HEK293 (cell line): ENCODE data around the gene SLC12A8.

Experiments
- CTCF ChIA-PET: fragments of 350-600 bp; formaldehyde crosslinking; extraction: SDS; loops from one replicate; lab custom pipeline; 2021; ENCODE audit warnings: antibody characterized with exemption; lab: Yijun Ruan, JAX
- POLR2A ChIA-PET: fragments of 300-600 bp; formaldehyde crosslinking; extraction: SDS; loops from one replicate; lab custom pipeline; 2020; ENCODE audit warnings: antibody characterized with exemption, inconsistent platforms; lab: Yijun Ruan, JAX
- H3K27ac ChIP-seq: fragments of 200-500 bp; sonication (Bioruptor generic); 2 replicates; pipeline ENCODE4 v1.5.1; 2014; ENCODE audit warnings: low read depth, low read length, control low read depth, inconsistent platforms; ENCODE audit errors: extremely low read depth
- H3K36me3 ChIP-seq, 2 experiments: fragments of 200-500 bp in 1 of 2; sonication (Bioruptor generic) in 1 of 2; 1 replicate in 1 of 2; 2 replicates in 1 of 2; pipeline ENCODE4 v1.5.1; 2014 to 2017; ENCODE audit warnings: inconsistent platforms in 2 of 2, low read length in 2 of 2; ENCODE audit not compliant: control insufficient read depth in 2 of 2, insufficient read depth in 1 of 2
- H3K4me1 ChIP-seq: fragments of 200-500 bp; sonication (Bioruptor generic); 2 replicates; pipeline ENCODE4 v1.5.1; 2014; ENCODE audit warnings: mild to moderate bottlenecking, low read length, inconsistent platforms; ENCODE audit not compliant: control insufficient read depth, insufficient read depth
- H3K4me3 ChIP-seq: 2 replicates; pipeline ENCODE4 v1.5.1; 2011; ENCODE audit warnings: low read depth, mild to moderate bottlenecking, control low read depth, low read length, moderate library complexity
- H3K9me3 ChIP-seq: fragments of 200-500 bp; sonication (Bioruptor generic); 2 replicates; pipeline ENCODE4 v1.5.1; 2014; ENCODE audit warnings: low read depth, low read length, inconsistent platforms; ENCODE audit not compliant: control insufficient read depth, insufficient read depth
- EGR2 ChIP-seq: fragments of 450-650 bp; formaldehyde crosslinking; IDR thresholded peaks from 2 replicates; pipeline ENCODE4 v1.5.1; 2016; ENCODE audit warnings: low read depth, missing biosample characterization, missing genetic modification characterization
- GLIS1 ChIP-seq: fragments of 450-650 bp; formaldehyde crosslinking; IDR thresholded peaks from 2 replicates; pipeline ENCODE4 v1.5.1; 2016; ENCODE audit warnings: missing biosample characterization, missing genetic modification characterization
- GLIS2 ChIP-seq: fragments of 450-650 bp; formaldehyde crosslinking; IDR thresholded peaks from 2 replicates; pipeline ENCODE4 v1.5.1; 2016; ENCODE audit warnings: missing biosample characterization, missing genetic modification characterization
- KLF10 ChIP-seq: fragments of 450-650 bp; IDR thresholded peaks from 2 replicates; pipeline ENCODE4 v1.5.1; 2018; ENCODE audit warnings: missing biosample characterization, mild to moderate bottlenecking, missing genetic modification characterization
- KLF9 ChIP-seq: fragments of 450-650 bp; formaldehyde crosslinking; IDR thresholded peaks from 2 replicates; pipeline ENCODE4 v1.5.1; 2016; ENCODE audit warnings: missing biosample characterization, missing genetic modification characterization, low read depth
- PATZ1 ChIP-seq: fragments of 450-650 bp; formaldehyde crosslinking; IDR thresholded peaks from 2 replicates; pipeline ENCODE4 v1.5.1; 2016; ENCODE audit warnings: missing biosample characterization, missing genetic modification characterization
- PRDM1 ChIP-seq: fragments of 450-650 bp; formaldehyde crosslinking; IDR thresholded peaks from 2 replicates; pipeline ENCODE4; 2016; ENCODE audit warnings: missing biosample characterization, missing genetic modification characterization
- SALL2 ChIP-seq: fragments of 450-650 bp; formaldehyde crosslinking; IDR thresholded peaks from 2 replicates; pipeline ENCODE4 v1.5.0; 2017; ENCODE audit warnings: missing biosample characterization, mild to moderate bottlenecking, missing genetic modification characterization, borderline replicate concordance
- SCRT1 ChIP-seq: fragments of 450-650 bp; formaldehyde crosslinking; IDR thresholded peaks from 2 replicates; pipeline ENCODE4 v1.5.1; 2016; ENCODE audit warnings: missing biosample characterization, missing genetic modification characterization, borderline replicate concordance
- SCRT2 ChIP-seq: fragments of 450-650 bp; formaldehyde crosslinking; IDR thresholded peaks from 2 replicates; pipeline ENCODE4 v1.5.1; 2016; ENCODE audit warnings: missing biosample characterization, missing genetic modification characterization
- WT1 ChIP-seq: fragments of 450-650 bp; formaldehyde crosslinking; IDR thresholded peaks from 2 replicates; pipeline ENCODE4 v1.5.1; 2016; ENCODE audit warnings: missing biosample characterization, missing genetic modification characterization
- ZBTB17 ChIP-seq: fragments of 450-650 bp; formaldehyde crosslinking; IDR thresholded peaks from 2 replicates; pipeline ENCODE4 v1.5.1; 2016; ENCODE audit warnings: missing biosample characterization, missing genetic modification characterization
- ZBTB20 ChIP-seq: fragments of 450-650 bp; formaldehyde crosslinking; IDR thresholded peaks from 2 replicates; pipeline ENCODE4 v1.5.1; 2016; ENCODE audit warnings: missing biosample characterization, missing genetic modification characterization
- ZBTB26 ChIP-seq: fragments of 450-650 bp; formaldehyde crosslinking; optimal IDR thresholded peaks from 2 replicates; pipeline ENCODE3; 2016; ENCODE audit warnings: missing biosample characterization, mild to moderate bottlenecking, missing genetic modification characterization
- ZBTB8A ChIP-seq: fragments of 450-650 bp; formaldehyde crosslinking; IDR thresholded peaks from 2 replicates; pipeline ENCODE4 v1.5.1; 2016; ENCODE audit warnings: missing biosample characterization, missing genetic modification characterization
- ZFHX2 ChIP-seq: fragments of 450-650 bp; formaldehyde crosslinking; conservative IDR thresholded peaks from 2 replicates; pipeline ENCODE4 v1.5.1; 2016; ENCODE audit warnings: missing biosample characterization, missing genetic modification characterization
- ZIC2 ChIP-seq: fragments of 450-650 bp; formaldehyde crosslinking; IDR thresholded peaks from 2 replicates; pipeline ENCODE4 v1.5.1; 2016; ENCODE audit warnings: missing biosample characterization, missing genetic modification characterization
- ZNF324 ChIP-seq: fragments of 450-650 bp; formaldehyde crosslinking; IDR thresholded peaks from 2 replicates; pipeline ENCODE4 v1.5.1; 2016; ENCODE audit warnings: missing biosample characterization, missing genetic modification characterization
- ZNF335 ChIP-seq: fragments of 450-650 bp; formaldehyde crosslinking; conservative IDR thresholded peaks from 2 replicates; pipeline ENCODE4 v1.5.1; 2016; ENCODE audit warnings: missing biosample characterization, missing genetic modification characterization
- ZNF341 ChIP-seq: fragments of 450-650 bp; formaldehyde crosslinking; IDR thresholded peaks from 2 replicates; pipeline ENCODE4; 2016; ENCODE audit warnings: low read depth, missing biosample characterization, missing genetic modification characterization
- ZNF366 ChIP-seq: fragments of 450-650 bp; formaldehyde crosslinking; conservative IDR thresholded peaks from 2 replicates; pipeline ENCODE4 v1.5.1; 2016; ENCODE audit warnings: missing biosample characterization, missing genetic modification characterization
- ZNF398 ChIP-seq: fragments of 450-650 bp; formaldehyde crosslinking; IDR thresholded peaks from 2 replicates; pipeline ENCODE4 v1.5.1; 2017; ENCODE audit warnings: missing biosample characterization, missing genetic modification characterization
- ZNF549 ChIP-seq: fragments of 450-650 bp; IDR thresholded peaks from 2 replicates; pipeline ENCODE4 v1.5.1; 2018; ENCODE audit warnings: missing biosample characterization, missing genetic modification characterization, mild to moderate bottlenecking, inconsistent platforms, moderate library complexity
- ZNF621 ChIP-seq: fragments of 450-650 bp; formaldehyde crosslinking; IDR thresholded peaks from 2 replicates; pipeline ENCODE4 v1.5.1; 2017; ENCODE audit warnings: missing biosample characterization, missing genetic modification characterization
- ZSCAN30 ChIP-seq: fragments of 450-650 bp; IDR thresholded peaks from 2 replicates; pipeline ENCODE4 v1.5.1; 2018; ENCODE audit warnings: missing biosample characterization, mild to moderate bottlenecking, missing genetic modification characterization, moderate library complexity

The SLC12A8 gene

GRCh38 chr3:125055913-125056745, 156.4 kb downstream of the SLC12A8 start, which contains the start of gene HEG1 (continued):
- peak; percentile 40; the same call in 1 of the 2 replicates for TF ChIP-seq ZNF398 (tag by site-specific recombination)
- peak; percentile 76 for TF ChIP-seq ZSCAN30 (tag by site-specific recombination)
- peak; percentile 44; the same call in 1 of the 2 replicates for TF ChIP-seq ZBTB8A (tag by site-specific recombination)
- TF ChIP-seq, all 188 proteins: peak for 28

DNA sequence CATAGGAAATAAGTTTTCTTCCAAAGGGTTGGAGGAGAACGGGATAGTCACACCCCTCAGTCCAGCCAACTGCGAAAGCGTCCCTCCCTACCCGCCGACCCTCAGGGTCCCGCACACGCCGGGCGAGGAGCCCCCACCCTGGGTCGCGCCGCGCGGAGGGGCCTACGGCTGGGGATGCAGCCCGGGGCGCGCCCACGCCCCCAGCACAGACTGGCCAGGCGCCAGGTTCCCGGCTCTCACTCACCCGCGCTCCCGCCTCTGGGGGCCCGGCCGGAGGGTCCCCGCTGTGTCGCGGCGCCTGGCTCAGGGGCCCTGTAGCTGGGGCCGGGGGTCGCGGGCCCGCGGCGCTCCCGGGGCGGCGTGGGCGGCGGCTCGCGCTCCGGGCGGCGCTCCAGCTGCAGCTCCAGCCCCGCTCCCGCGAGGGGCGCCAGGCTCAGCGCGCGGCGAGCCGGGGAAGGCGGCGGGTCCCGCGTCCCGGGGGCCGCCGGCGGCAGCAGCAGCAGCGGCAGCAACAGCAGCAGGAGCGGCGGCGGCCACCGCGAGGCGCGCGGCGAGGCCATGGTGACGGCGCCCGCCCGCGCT, 157.1 kb downstream of the SLC12A8 start:
- peak; percentile 55 for TF ChIP-seq ZBTB26 (tag by site-specific recombination)
- TF ChIP-seq PATZ1 (tag by site-specific recombination), result peak; percentile 35
- TF ChIP-seq ZNF549 (tag by site-specific recombination), result no peak
- no peak for TF ChIP-seq ZNF621 (tag by site-specific recombination)
- peak; percentile 60; the same call in 1 of the 2 replicates for TF ChIP-seq KLF10
- peak; percentile 72 for TF ChIP-seq ZFHX2 (tag by site-specific recombination)
- peak; percentile 73 for TF ChIP-seq GLIS1 (tag by site-specific recombination)
- TF ChIP-seq ZIC2, result peak; percentile 30; the same call in 1 of the 2 replicates
- TF ChIP-seq EGR2 (tag by site-specific recombination), result no peak
- TF ChIP-seq KLF9 (tag by site-specific recombination), result 0 out of 2 replicates have a peak, but pooled peaks have one; percentile 25
- peak; percentile 57; the same call in 1 of the 2 replicates for TF ChIP-seq GLIS2 (tag by site-specific recombination)
- CTCF ChIA-PET, result no interaction called here

DNA sequence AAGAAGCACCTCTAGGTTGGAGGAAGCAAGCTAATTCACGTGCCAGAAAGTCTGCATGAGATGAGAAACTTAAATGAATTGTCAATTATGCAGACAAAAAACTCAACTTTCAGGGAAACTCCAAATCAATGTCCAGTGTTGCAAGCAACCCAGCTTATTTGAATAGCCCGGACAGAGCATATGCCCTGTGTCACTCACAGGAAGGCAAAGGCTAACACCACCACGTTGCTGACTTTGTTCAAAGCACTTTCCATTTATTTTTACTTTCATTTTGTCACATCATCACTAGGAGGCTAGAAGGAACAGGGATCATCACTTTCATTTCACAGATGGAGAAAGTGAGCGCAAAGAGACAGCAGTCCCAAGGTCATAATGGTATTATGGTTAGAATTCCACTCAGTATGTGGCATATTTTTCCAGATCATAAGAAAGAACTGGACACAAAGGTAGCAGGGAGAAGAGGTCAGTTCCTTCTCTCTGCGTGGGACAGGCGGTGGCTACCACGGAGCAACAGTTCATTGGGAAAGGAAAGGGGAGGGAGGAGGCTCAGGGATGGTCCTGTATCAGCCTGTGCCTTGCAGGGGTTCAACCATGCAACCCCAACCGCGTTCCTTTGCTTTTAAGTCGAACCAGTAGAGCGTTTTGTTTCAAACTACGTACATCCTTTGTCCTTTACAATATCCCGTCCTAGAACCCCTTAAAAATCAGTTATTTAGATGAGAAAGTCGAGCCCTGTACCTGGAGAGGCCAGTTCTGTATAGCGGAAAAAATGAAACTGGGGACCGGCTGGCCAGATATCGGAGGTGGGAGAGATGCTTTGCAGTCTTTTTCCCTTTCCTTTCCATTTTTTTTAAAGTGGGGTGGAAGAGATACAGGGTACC, 157.9 kb downstream of the SLC12A8 start:
- peak overlapping the region; percentile 75; the same call in 1 of the 2 replicates for H3K27ac ChIP-seq
- TF ChIP-seq ZNF366 (tag by site-specific recombination) (peak; percentile 47), GLIS2 (tag by site-specific recombination) (0 out of 2 replicates have a peak, but pooled peaks have one; percentile 27), ZNF335 (tag by site-specific recombination) (peak; percentile 32; the same call in 1 of the 2 replicates), SCRT2 (tag by site-specific recombination) (peak; percentile 91), SCRT1 (tag by site-specific recombination) (peak; percentile 69), ZNF324 (tag by site-specific recombination) (no peak), ZNF341 (peak; percentile 46; the same call in 1 of the 2 replicates), ZBTB20 (0 out of 2 replicates have a peak, but pooled peaks have one; percentile 24), ZBTB17 (tag by site-specific recombination) (peak; percentile 52), PRDM1 (tag by site-specific recombination) (peak; percentile 98), WT1 (tag by site-specific recombination) (no peak), GLIS1 (tag by site-specific recombination) (0 out of 2 replicates have a peak, but pooled peaks have one; percentile 5), SALL2 (tag by site-specific recombination) (no peak)
- TF ChIP-seq, all 188 proteins: peak for 10
- H3K4me3 ChIP-seq, result peak overlapping the region; percentile 60
- H3K36me3 ChIP-seq, result peaks cover 0 to 7% of the 10 kb centered on the region in 2 experiments; a peak in 1 of 3 replicates
- POLR2A ChIA-PET, result no interaction called here
- no peaks in the 10 kb centered on the region for H3K9me3 ChIP-seq
- CTCF ChIA-PET, result interaction anchor here (0.5 to 1.2 kb wide), 4 partner anchors 59 to 96 kb away, joined by 3 to 5 read pairs (median 4); no protein-coding TSS in a partner anchor
- peaks cover 16% of the 10 kb centered on the region for H3K4me1 ChIP-seq

More for the DNA sequence above, 157.1 kb downstream of the SLC12A8 start:
- Histone ChIP-seq H3K9me3 (no peaks in the 10 kb centered on the region), H3K4me1 (peaks cover 16% of the 10 kb centered on the region), H3K27ac (peak overlapping the region; percentile 75; the same call in 1 of the 2 replicates), H3K36me3 (peaks cover 0 to 3% of the 10 kb centered on the region in 2 experiments; a peak in 1 of 3 replicates), H3K4me3 (peak overlapping the region; percentile 60)
- POLR2A ChIA-PET, result no interaction called here
